Urothelium cell line (cell line): Measurements from ENCODE around the gene VAT1L.

Experiments
- DNase-seq: peaks from one replicate; pipeline ENCODE4 v3.0.0; 2011; ENCODE audit warnings: low spot score, mixed read lengths
- FAIRE-seq: peaks from 2 replicates; lab custom pipeline; 2011; peaks lifted over from hg19 to GRCh38; lab: Jason Lieb, UNC

The VAT1L gene, protein sequence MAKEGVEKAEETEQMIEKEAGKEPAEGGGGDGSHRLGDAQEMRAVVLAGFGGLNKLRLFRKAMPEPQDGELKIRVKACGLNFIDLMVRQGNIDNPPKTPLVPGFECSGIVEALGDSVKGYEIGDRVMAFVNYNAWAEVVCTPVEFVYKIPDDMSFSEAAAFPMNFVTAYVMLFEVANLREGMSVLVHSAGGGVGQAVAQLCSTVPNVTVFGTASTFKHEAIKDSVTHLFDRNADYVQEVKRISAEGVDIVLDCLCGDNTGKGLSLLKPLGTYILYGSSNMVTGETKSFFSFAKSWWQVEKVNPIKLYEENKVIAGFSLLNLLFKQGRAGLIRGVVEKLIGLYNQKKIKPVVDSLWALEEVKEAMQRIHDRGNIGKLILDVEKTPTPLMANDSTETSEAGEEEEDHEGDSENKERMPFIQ

DNA sequence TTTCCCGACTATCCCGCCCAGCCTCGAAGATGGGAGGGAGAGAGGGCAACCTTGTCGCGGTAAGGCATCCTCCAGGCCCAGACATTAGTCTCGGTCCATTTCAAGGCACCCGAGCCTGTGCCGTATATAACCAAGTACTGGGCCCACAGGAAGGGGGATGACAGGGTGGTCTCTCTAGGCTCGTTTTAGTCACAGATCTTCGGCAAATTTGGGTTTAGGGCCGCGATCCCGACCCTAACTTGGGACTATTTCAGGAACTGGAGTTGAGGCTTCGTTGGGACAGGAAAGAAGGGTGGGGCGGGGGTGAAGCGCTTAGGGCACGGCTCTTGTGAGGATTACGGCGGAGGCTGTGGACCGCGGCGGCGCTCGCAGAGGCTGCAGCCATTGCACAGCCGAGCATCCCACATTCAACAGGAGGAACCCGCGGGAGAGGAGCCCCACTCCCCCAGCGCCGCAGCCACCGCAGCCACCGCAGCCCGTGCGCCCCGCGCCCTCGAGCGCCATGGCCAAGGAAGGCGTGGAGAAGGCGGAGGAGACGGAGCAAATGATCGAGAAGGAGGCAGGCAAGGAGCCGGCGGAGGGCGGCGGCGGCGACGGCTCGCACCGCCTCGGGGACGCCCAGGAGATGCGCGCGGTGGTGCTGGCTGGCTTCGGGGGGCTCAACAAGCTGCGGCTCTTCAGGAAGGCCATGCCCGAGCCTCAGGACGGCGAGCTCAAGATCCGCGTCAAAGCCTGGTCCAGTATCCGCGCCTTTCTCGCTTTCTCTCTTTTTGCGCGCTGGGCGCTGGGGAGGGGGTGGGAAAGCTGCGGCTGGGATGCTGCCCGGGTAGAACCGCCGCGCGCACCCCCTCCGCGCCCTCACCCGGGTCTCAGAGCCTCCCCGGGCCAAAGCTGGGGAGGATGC lies at the start of gene VAT1L:
Gene VAT1L, plus strand, starts transcription at position 384 of the 904 bp plus-strand sequence. Its CDS starts 119 bp downstream, at position 503.
- peak; percentile 79 for DNase-seq
- FAIRE-seq = no peak

DNA sequence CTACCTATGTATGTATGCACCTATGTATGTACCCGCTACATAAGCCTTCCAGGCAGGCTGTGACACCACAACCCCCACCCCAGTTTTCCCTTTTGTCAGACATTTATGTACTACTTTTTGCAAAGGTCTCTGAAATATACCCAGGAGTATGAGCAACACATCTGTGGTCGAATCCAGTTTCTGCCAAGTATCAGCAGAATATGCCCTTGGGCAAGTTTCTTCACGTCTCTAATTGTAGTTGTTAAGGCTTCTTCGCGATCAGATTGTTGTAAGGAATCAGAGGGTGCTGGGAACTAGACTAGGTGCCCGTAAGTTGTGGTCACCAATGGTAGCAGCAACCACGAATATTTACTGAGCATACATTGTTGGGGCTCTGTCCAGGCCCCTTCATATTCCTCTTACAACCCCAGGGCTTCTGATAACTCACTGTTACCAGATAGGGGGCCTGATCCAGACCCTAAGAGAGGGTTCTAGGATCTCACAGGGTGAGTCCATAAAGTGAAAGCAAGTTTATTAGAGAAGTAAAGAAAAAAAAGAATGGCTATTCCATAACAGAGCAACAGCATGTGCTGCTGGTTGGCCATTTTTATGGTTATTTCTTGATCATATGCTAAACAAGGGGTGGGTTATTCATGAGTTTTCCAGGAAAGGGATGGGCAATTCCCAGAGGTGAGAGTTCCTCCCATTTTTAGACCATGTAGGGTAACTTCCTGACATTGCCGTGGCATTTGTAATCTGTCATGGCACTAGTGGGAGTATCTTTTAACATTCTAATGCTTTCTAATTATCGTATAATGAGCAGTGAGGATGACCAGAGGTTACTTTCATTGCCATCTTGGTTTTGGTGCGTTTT lies 49.4 kb upstream of the VAT1L start:
- DNase-seq = no peak
- no peak for FAIRE-seq

DNA sequence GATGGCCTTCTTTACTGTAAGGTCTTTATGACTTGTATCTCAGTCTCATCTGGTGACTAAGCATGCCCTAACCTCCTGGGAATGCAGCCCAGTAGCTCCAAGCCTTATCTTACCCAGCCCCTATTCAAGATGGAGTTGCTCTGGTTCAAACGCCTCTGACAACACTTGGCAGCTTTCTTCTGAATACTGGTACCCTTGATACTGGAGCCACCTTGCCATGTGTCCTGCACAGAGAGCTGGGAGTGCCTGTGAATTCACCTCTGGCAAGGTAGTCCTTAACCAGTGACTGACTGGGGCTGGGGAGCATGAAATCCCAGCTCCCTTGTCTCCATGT lies 48.8 kb upstream of the VAT1L start:
- DNase-seq (no peak), FAIRE-seq (no peak)

DNA sequence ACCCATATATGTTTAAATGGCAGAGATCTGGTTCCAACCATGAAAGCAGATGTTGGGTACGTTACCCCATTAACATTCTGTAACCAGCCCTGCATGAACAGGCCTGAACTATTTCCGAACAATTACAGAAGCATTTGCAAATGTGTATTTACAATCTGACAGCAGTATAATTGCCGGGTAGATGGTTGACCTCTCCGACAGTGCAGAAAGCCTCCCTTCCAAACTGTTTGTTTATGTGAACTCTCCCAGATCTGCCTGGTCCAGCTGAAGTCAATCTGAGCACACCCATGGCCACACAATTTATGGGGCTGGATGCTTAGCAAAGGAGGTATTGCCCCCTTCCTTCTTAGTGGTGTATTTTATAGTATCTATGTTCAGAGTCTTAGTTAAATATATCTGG lies 44.2 kb upstream of the VAT1L start:
- DNase-seq (no peak), FAIRE-seq (no peak)

DNA sequence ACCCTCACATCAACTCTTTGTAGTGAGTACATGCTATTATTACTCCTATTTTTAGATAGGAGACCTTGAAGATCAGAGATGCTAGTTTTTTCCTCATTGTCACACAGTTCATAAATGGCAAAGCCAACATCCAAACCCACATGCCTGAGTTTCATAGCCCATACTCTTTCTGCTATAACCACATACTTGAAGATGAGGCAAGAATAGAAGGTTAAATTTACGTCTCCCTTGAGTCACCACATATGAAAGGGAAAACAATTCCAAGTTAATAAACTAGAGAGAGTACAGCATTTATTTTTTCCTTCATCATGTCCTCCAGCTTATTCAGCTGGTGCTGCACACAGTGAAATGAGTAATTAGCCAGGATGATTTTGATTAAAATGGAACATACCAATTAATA lies 42.4 kb upstream of the VAT1L start:
- FAIRE-seq (no peak), DNase-seq (no peak)

DNA sequence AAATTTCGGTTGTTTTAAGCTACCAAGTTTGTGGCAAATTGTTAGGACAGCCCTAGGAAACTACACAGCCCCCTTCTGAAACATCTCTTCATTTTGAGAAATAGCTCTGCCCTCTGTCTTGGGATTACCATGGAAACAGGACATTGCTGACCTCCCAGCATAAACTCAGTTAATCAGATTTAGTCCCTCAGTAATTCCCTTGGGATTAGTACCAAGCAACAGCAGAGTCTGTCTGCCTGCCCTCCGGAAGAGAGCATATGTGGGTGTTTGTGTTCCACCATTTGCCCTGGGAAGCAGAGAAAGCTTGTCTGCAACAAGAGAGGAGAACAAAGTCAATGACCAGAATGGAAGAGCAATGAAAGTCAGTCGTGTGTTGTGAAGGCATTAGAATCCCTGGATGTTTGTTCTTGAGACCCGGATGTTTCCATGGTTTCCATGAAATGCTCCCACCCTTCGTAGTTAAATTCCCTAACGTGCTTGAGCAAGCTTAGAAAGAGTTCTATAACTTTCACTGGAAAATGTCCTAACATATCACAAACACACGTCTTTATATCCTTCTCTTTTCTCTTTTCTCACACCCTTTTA lies 39.9 kb upstream of the VAT1L start:
- FAIRE-seq = no peak
- DNase-seq = no peak

DNA sequence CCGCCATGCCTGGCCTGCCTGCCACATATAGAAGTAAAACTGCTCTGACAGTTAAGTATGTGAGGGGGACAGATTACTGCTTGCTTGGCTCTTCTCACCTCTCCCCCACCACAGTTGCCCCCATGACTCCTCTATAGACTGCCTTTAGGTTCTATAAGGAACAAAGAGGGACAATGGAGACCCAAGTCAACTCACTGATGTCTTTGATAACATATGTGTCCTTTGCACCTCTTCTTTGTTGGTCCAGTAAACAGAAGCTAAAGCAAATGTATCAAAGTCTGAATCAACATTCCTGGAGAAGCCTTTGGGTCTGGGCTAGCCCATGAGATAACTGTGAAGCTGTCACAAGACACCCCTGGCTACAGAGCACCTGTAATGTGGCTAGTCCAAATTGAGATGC lies 38.9 kb upstream of the VAT1L start:
- DNase-seq (no peak), FAIRE-seq (no peak)

DNA sequence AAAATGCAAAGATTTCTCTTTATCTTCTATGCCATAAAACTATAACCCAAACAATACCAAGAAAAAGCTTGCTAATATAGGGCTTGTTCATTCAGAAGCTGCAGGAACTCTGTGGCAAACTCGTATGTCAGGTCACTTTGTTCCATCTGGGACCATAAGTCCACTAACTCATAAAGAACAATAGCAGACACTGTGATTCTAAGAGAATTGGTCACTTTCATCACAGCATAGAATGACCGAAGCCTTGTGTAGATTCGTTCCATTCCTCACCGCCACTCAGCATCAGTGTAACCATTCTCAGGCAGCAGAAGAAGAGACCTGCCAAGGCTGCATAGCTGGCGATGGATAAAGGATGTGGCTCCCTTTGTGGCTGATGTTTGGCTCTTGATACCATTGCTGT lies 30.3 kb upstream of the VAT1L start:
- no peak for FAIRE-seq
- DNase-seq = no peak

DNA sequence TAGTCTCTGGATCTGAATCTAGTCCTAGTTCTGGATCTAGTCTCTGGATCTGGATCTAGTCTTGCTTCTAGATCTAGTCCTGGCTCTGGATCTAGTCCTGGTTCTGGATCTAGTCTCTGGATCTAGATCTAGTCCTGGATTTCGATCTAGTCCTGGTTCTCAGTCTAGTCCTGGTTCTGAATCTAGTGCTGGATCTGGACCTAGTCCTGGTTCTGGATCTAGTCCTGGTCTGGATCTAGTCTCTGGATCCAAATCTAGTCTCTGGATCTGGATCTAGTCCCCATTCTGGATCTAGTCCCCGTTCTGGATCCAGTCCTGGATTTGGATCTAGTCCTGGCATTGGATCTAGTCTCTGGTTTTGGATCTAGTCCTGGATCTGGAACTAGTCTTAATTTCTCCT lies 29.9 kb upstream of the VAT1L start:
- FAIRE-seq (no peak), DNase-seq (no peak)

DNA sequence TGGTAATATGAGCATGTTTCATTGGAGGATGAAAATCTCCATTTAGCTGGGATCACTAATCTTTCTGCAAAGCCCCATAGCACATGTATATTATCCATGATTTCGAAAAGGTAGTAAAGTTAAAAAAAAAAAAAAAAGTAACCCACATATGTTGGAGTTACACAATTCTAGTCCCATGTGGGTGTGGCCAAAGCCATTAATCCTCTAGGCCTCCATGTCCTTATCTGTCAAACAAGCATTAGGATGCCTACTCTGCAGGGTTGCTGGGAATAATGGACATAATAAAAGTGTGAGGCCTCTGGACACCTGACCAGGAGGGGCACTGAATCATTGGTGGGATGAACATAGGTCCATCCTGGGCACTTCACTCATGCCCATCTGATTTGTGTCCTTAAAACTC lies 29.2 kb upstream of the VAT1L start:
- DNase-seq (no peak), FAIRE-seq (no peak)

DNA sequence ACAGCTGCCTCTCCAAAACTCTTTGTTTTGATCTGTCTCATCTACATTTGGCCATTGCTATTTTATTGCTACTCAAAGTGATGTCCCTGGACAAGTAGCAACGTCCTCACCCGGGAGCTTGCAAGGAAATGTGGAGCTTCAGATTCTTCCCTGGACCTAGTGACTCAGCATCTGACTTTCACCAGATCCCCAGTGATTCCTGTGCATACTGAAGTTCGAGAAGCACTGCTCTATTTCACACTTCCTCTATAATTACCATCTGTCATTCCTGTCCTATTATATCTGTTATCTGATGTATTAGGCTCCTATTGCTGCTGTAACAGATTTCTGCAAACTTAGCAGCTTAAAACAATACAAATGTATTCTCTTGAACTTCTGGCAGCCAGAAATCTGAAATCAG lies 28.5 kb upstream of the VAT1L start:
- FAIRE-seq = no peak
- DNase-seq = no peak

DNA sequence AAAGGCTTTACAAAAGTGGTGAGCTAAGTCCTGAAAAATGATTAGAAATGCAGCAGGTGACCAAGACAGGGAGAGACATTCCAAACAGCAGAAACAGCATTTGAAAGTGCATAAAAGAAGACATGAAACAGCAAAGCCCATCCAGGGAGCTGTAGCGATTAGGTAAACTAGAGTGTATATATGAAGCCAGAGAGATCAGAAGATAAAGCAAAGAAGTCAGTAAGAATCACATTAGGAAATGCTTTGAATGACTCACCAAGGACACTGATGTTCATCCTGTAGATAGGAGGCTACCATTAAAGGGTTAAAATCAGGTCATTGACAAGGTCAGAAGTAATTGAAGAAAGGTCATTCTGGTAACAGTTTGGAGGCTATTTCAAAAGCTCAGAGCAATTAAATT lies 27.6 kb upstream of the VAT1L start:
- DNase-seq (no peak), FAIRE-seq (no peak)

DNA sequence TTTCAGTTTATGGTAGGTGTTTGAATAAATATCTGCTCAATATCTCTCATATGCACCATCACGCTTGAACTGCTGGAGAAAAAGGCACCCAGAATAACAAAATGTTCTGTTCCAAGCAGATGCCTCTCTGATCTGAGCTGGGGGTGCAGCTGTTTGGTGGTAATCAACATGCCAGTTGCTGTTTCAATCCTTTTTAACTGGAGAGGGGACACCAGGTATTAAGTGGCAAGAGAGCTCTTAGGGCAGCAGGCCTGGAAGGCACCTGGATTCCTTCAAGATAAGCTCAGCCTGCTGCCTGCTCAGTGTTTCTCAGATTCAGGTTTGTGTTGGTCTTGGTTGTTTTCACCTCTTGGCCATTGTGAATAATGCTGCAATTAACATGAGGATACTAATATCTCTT lies 27.2 kb upstream of the VAT1L start:
- DNase-seq = no peak
- no peak for FAIRE-seq

DNA sequence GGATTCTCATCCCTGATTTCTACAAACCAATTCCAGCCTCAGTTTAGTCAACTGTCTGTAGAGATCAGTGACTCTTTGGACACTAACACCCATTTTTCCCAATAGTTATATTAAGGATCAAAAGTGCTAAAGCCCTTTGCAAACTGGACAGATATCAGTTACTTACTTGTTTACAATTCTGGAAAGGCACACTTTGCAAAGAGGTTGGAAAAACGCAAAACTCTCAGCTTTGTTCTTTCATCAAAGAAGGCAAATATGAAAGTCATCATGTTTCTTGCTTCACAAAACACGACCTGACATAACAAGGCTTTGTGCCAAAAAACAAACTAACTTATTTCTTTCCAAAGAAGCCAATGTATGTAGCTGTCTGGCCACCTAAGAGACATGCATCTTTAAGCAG lies 26.1 kb upstream of the VAT1L start:
- DNase-seq (no peak), FAIRE-seq (no peak)

DNA sequence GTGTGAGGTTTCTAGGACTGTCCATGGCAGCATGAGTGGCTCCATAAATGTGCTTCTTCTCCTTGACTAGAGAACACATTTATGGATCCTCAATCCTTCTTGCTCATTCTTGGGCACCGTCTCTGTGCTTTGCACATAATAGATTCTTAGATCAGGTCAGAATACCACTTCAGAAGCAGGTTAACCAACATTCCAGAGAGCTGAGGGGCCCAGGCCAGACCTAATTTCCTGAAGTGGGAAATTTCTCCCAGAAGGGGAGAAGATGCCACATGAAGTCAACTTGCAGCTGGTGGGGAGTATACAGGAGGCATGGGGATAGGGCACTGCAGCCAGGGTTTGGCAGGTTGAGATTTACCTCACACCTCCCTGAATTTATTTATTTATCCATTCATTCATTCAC lies 24.4 kb upstream of the VAT1L start:
- FAIRE-seq = no peak
- no peak for DNase-seq

DNA sequence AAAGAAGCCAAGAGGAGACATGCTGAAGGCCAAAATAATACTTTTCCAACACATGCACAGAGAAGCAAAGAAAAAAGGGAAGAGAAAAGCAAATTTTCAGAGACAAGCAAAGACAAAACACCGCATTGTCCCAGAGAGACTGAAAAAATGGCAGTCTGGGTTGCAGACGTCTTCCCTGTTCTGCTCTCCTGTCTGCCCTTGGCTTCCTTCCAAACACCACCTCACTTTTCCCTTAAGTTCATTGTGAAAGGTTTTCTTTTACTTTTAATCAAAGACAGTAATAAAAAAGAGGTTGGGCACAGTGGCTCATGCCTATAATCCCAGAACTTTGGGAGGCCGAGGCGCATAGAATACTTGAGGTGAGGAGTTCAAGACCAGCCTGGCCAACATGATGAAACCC lies 21.2 kb upstream of the VAT1L start:
- no peak for DNase-seq
- no peak for FAIRE-seq

DNA sequence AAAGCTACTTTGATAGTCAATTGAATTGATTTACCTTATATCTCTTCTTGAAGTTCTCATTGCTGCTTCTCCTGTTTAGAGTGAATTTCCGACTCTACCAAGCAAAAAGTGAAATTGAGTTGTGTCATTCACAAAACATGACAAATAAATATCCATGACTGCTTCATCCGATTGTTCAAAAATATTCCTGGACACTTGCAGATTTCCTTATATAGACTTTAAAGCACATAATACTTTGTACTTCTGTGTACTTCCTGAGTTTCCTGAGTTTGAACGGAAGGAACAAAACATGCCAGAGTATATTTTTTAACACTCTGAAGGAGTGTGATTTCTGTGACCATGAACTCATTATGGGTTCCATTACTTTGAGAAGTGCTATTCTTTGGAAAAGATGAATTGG lies 20.5 kb upstream of the VAT1L start:
- no peak for DNase-seq
- FAIRE-seq = no peak

DNA sequence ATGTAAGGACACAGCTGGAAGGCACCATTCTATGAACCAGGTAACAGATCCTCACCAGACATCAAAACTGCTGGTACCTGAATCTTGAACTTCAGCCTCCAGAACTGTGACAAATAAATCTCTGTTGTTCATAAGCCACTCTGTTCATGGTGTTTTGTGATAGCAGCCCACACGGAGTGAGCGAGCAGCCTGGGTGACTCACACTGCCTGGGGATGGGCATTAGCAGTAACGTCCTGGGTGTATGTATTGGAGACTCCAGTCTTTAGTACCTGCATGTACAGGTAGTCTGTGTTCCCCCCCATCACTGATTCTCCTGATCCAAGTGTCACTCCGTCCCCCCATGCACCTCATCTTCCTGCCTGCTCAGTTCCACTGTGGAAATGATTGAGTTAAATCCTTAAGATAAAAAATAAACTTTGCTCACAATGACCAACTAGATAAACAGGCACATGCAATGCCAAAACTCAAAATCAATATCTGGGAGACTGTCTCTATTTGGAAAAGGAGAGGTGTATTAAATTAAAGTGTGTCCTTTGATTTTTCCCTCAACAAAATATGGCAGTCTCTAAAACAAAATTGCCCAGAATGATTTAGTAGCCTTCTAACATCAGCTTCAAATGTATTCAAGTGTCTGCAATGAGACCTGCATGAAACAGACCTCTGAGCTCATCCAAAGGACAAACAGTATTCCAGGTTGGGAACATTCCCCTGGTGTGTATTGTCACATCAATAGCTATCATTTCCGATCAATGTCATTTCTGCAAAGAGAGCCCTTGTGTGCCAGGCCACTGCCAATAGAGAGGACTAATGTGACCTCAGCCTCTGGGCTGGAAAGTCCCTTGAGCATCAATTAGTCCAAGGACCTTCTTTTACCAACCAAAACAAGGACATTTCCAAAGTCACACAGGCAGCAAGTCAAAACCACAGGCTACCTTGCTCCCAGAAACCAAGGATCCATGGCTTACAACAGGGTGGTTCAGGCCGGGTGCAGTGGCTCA lies 12.2 kb upstream of the VAT1L start:
- peak; percentile 18 for DNase-seq
- FAIRE-seq = no peak

DNA sequence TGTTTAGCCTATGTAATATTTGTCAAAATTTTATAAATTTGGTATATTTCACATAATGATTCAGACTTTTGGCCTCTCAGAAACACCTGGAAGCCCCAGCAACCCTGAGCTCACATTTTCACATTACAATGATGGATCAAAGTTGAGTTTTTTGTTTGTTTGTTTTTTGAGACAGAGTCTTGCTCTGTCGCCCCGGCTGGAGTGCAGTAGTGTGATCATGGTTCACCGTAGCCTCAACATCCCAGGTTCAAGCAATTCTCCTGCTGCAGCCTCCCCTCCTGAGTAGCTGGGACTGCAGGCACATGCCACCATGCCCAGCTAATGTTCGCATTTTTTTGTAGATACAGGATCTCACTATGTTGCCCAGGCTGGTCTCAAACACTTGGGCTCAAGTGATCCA lies 10.6 kb upstream of the VAT1L start:
- no peak for DNase-seq
- FAIRE-seq = no peak

DNA sequence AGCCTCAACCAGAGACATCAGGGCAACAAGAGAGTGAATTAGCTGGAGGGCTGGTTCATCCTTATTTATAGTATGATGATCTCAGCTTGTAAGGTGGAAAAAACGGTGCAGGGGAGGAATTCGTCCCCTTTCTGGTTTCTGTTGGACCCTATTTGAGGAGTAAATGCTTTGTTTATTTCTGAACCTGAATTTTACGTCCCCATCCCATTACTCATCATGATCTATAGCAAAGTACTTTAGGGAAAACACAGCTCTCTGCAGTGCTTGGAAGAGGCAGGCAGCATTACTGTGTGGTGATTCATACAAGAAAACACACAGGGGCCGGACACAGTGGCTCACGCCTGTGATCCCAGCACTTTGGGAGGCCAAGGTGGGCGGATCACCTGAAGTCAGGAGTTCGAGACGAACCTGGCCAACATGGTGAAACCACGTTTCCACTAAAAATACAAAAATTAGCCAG lies 8.0 kb upstream of the VAT1L start:
- FAIRE-seq (peak; percentile 9), DNase-seq (peak; percentile 81)
